H1 (cell line): Measurements from ENCODE around the gene STK39.

ENCODE experiments used
- BACH1 ChIP-seq: IDR thresholded peaks from 2 replicates; pipeline ENCODE4 v1.6.1; 2012; ENCODE audit warnings: low read length, improper control_type of control experiment
- CHD2 ChIP-seq: IDR thresholded peaks from 2 replicates; pipeline ENCODE4 v1.6.1; 2012; ENCODE audit warnings: low read length, improper control_type of control experiment
- CTCF ChIP-seq, 3 experiments: IDR thresholded peaks; 1 replicate in 2 of 3; 2 replicates in 1 of 3; pipeline versions ENCODE4 v1.5.1 to v1.6.1; 2011; ENCODE audit warnings: low read length in 3 of 3, mild to moderate bottlenecking in 3 of 3, inconsistent platforms in 2 of 3, low read depth in 1 of 3, moderate library complexity in 1 of 3; ENCODE audit not compliant: insufficient read depth in 1 of 3; ENCODE audit errors: control extremely low read depth in 1 of 3
- EP300 ChIP-seq, 2 experiments: IDR thresholded peaks; 1 replicate in 1 of 2; 2 replicates in 1 of 2; pipeline ENCODE4 v1.6.1; 2011 to 2012; ENCODE audit warnings: low read depth in 2 of 2, low read length in 2 of 2, mild to moderate bottlenecking in 2 of 2, borderline replicate concordance in 1 of 2, inconsistent platforms in 1 of 2, moderate library complexity in 1 of 2
- JUN ChIP-seq: IDR thresholded peaks from 2 replicates; pipeline ENCODE4 v1.6.1; 2011; ENCODE audit warnings: low read depth, mild to moderate bottlenecking, improper control_type of control experiment, low read length
- MAFK ChIP-seq: IDR thresholded peaks from 2 replicates; pipeline ENCODE4 v1.6.1; 2012; ENCODE audit warnings: low read depth, mild to moderate bottlenecking, improper control_type of control experiment, low read length
- POLR2A ChIP-seq, 2 experiments: IDR thresholded peaks; 1 replicate in 1 of 2; 2 replicates in 1 of 2; pipeline ENCODE4 v1.6.1; 2011; ENCODE audit warnings: low read depth in 2 of 2, low read length in 2 of 2, mild to moderate bottlenecking in 2 of 2; ENCODE audit errors: control extremely low read depth in 1 of 2
- RBBP5 ChIP-seq: IDR thresholded peaks from 2 replicates; pipeline ENCODE4 v1.7.1; 2012; ENCODE audit warnings: low read depth, mild to moderate bottlenecking, inconsistent platforms, low read length, moderate library complexity, borderline replicate concordance
- RXRA ChIP-seq: IDR thresholded peaks from 2 replicates; pipeline ENCODE4 v1.6.1; 2011; ENCODE audit warnings: low read depth, mild to moderate bottlenecking, low read length, moderate library complexity; ENCODE audit not compliant: insufficient read depth
- TAF7 ChIP-seq: optimal IDR thresholded peaks from 2 replicates; pipeline ENCODE3; 2011; ENCODE audit warnings: low read depth, mild to moderate bottlenecking, inconsistent platforms, low read length, moderate library complexity, borderline replicate concordance
- TCF12 ChIP-seq: IDR thresholded peaks from 2 replicates; pipeline ENCODE4 v1.6.1; 2011; ENCODE audit warnings: low read depth, mild to moderate bottlenecking, low read length

- TF ChIP-seq POLR2A (IDR thresholded peaks at IDR 0.05; ENCODE audit: control extremely low read depth in 1 of 2, low read depth in 2 of 2, low read length in 2 of 2) (no peak), RXRA (no peak), TCF12 (no peak), RBBP5 (no peak), TAF7 (no peak), EP300 (IDR thresholded peaks at IDR 0.05; ENCODE audit: borderline replicate concordance in 1 of 2, low read depth in 2 of 2, low read length in 2 of 2) (no peak), CHD2 (no peak), JUN (no peak), CTCF (IDR thresholded peaks at IDR 0.05; ENCODE audit: control extremely low read depth in 1 of 3, insufficient read depth in 1 of 3, low read depth in 1 of 3, low read length in 3 of 3) (no peak), BACH1 (no peak), MAFK (no peak)
Measured at GRCh38 chr2:168272225-168272624, 24.8 kb upstream of the STK39 start.
